GM19324 (cell line): ENCODE data around the gene VCL.
"Not testable (repeated sequence)": the region's sequence is repeated elsewhere in the genome, so short reads cannot be mapped to it uniquely, and the experiment has no call there.

Experiments used
- ATAC-seq: cut with Tn5 transposase; IDR thresholded peaks from one replicate; pipeline ENCODE4 v1.9.1; 2021; ENCODE audit warnings: mild to moderate bottlenecking, moderate library complexity; ENCODE audit not compliant: unreplicated experiment, low FRiP score

VCL gene

DNA sequence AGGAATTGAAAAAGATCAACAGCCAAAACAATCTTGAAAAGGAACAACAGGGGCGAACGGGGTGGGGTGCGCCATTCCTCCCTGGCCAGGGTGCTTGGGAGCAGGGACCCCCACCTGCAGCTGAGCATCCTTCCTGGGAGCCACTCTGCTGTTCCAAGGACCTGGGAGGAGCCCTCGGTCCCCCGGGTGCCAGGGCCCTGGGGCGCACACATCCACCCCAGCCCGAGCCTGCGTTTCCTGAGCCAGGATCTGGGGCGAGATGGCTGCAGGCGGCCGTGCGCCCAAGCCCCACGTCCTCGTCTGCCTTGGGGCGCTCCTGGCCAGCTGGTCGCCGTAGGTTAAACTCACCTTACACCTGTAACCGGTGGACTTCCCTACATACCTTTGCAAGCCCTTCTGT lies 142.1 kb downstream of the VCL start:
- ATAC-seq, result no peak

GRCh38 chr10:74140553-74140952 lies 142.6 kb downstream of the VCL start:
- no peak for ATAC-seq

DNA sequence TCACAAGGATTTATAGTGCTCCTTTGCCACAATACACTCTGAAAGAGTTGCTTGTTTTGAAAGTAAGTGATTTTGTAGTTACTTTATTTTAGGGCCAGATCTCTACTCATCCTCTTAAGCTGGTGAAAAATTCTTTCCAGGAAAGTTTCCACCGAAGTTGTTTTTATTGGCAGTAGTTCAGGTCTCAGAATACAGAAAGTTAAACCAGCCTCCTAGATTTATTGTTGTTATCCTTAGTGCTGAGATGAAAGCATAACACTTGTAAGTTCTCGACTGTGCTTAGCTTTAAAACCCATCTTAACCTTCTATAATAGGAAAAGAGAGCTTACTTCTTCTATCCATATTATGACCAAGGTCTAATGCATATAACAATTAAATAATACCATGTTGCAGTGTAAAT lies 147.2 kb downstream of the VCL start:
- no peak for ATAC-seq

GRCh38 chr10:74146980-74147379 lies 149.1 kb downstream of the VCL start:
- ATAC-seq, result not testable (repeated sequence)

- peak; percentile 50 for ATAC-seq
Measured at GRCh38 chr10:74150204-74150989, 152.5 kb downstream of the VCL start, which contains the start of gene AP3M1. Gene AP3M1 (minus strand): TSS chr10:74150828. CDS start chr10:74138379, 12,449 bp downstream.

DNA sequence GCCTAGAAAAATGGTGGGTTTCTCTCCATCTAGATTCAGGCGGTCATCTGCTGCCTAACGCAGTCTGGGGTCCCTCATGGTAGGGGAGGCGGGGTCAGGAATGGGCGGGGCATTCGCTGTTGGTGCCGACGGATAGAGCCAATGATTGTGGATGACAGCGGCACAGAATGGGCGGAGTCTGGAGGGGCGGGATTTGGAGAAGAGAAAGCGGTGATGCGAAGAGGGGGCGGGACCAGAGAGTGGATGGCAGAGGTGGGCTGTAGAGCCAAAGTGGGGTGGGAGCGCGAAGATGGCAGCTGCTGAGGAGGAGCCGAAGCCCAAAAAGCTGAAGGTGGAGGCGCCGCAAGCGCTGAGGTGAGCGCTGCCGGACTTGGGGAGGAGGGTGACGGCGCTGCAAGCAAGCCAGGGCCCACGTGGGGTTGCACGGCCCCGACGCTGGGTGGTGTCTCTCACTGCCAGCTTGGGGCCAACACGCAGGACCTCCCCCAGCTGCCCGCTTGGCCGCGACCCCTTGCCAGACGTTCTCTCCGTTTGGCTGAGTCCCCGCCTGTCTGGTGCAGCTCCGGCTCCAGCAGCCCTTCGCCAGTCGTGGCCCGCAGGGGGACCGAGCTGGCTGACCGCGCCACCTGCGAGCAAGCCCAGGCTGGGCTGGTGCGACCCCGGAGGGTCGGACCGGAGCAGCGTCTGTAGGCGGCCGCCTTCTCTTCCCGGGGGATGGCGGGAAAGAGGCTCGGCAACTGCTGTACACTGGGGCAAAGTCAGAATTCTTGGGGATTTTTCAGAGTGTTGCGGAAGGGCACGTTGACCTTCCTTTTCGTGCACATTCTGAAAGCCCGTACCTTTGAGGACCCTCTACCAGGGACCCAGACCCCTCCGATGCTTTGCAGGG lies 153.3 kb downstream of the VCL start, which contains the start of gene ADK:
Gene ADK (plus strand): TSS at position 232 of the 889 bp plus-strand sequence. CDS start 58 bp downstream, at position 290.
- peak; percentile 84 for ATAC-seq

DNA sequence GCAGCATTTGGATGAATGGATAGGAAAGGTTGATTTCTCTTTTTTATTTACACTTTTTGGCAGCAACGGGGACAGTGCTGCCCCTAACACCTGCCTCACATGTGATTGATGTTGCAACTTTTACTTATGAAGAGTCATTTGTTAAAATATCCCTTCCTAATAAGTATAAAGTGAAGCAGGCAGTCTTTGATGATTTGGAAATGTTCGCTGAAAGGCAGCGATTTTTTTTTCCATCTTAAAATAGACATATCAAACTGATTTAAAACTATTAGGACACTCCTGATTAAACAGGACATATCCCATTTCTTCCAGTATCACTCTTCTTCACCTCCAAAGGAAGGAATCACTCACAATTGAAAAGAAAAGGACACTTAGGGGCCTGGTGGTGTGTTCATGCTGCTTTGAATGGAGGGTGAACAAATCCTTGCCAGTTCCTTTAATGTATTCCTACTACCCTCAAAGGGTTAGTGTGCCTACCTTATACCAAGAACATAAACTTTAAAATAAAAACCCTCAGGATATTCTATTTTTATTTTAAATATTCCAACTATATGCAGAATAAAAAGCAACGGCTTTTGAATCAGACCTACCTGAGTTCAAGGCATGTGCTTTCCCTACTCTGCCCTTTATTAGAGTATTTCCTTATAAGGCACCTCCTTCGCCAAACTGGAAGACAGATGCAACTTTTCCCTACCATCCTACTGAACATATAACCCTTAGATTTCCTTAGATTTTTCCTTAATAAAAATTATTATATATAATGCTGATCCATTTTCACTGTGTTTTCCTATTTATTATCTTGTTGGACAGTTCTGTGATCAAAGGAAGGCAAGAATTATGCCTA lies 154.2 kb downstream of the VCL start:
- ATAC-seq, result no peak

DNA sequence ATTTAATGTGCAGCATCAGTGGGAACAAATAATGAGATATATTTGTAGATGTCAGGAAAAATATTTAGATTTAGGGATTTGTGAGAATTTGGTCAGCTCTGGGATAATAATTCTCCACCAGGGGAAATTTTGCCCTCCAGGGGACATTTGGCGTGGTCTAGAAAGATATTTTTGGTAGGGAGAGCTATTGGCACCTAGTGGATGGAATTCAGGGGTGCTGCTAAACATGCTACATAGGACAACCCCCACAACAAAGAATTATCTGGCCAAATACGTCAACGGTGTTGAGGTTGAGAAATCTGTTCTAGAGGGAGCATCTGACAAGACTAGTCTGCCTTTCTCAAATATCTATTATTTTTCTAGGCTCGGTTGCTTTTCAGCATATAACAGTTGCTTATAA lies 155.2 kb downstream of the VCL start:
- no peak for ATAC-seq

DNA sequence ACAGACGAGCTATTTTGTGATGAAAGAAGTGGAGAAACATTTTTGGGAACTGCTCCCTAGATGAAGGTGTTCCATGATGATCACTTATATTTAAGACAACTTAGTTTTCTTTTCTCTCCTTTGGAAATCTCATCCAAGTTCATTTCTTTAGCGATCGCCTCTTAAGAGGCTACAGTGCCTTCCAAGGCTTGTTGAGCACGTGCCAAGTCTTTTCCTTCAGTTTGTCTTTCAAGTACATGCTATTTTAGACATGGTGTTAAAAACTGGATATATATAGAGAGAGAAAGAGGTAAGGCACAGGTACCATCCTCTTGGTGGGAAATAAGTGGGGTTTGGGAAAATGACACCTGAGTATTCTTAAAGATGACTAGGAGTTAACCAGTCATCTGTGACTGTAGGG lies 155.8 kb downstream of the VCL start:
- ATAC-seq, result no peak

DNA sequence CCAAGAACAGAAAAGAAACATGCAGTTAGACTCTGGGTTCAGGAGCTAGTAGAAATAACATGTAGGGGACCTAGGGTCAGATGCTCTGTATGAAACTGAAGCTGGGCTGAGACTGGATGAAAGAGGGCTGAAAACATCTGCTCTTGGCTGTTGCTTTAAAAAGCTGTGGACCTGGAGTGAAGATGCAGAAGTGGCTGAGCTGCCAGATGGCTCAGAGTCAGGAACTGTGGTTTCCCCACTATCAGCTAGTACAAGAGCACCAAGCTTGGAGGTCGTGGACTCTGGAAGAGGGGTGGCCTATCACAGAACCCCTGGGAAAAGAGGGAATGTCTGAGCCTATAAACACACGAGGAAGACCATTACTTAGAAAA lies 159.0 kb downstream of the VCL start:
- no peak for ATAC-seq

- no peak for ATAC-seq
Measured at GRCh38 chr10:74160013-74160412, 162.1 kb downstream of the VCL start.

DNA sequence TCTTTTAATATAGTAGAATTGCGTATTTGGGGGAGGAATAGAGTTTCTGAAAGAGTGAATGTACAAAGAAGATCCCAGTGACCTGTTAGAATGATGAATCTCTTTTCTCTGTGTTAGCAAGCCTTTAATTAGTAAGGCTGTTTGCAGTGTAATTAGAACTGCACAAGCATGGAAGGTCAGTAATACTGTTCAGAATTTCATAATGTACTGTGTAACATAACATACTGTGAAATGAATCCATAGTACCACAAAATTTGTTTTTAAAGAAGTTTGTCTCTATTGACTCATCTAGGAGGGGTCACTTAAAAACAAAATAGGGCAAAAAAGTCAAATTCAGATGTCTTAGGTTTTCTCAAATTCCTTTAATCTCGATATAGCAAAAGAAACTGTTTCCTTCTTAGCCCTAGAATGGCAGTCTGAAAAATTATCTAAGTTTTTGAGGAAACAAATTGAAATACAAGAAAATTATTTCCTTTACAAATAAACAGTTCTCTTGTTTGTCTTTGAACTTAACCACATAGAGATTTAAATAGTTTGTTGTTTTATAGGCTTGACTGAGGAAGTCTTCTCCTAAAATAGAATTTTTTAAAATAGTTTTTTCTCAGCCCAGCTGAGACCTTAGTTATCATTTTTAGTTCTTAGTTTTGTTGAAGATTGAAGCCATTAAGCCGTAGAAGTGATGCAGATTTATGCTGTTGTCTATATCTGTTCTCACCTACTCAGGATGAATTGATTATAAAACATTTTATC lies 165.6 kb downstream of the VCL start:
- ATAC-seq, result no peak

- no peak for ATAC-seq
Measured at GRCh38 chr10:74164716-74165529, 167.0 kb downstream of the VCL start.

GRCh38 chr10:74165530-74165901 lies 167.6 kb downstream of the VCL start:
- ATAC-seq, result no peak

DNA sequence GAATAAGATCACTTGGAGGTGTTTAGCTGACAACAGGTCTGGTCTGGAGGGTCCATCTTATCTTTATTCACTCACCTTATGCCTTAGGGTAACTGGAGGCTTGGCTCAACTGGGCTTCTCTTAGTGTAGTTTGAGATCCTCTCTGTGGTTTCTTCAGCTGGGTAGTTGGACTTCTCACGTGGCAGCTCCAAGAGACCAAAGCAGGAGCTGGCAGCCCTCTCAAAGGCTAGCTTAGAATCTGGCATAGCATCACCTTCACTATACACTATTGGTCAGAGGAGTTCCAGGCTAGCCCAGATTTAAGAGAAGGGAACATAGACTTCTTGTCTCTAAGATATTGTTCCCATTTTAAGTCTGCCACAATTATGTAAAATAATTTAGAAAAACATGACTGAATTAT lies 169.5 kb downstream of the VCL start:
- ATAC-seq, result no peak
